ENCODE measurements around the gene SLC5A12. TPM values are rescaled to one million over a fixed set of nuclear protein-coding genes. Genes with fewer than 3 reads are reported as not detected.

Gene SLC5A12
- total RNA-seq, 1 experiment from 2014 or later, result not detected

DNA sequence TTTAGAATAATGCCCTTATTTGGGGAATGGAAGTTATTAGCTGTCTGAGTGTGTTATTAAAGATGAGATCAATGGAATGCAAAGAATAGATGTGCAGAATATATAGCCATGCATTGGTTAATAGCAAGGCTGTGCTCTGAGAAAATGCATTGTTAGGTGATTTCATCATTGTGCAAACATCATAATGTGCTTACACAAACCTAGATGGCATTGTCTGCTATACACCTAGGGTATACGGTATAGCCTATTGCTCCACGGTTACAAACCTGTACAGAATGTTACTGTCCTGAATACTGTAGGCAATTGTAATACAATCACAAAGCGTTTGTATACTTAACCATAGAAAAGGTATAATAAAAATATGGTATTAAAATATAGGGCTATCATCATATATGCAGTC is 25.5 kb downstream of the SLC5A12 start:
- ATAC-seq (no peak), DNase-seq (ENCODE audit: low read depth, low spot score) (no peak)
- in situ Hi-C loops (cut with HindIII; ENCODE audit: low pct_unique_long_range_greater_than_20kb, low sequenced_read_pairs) (no loop called here), intact Hi-C loops (cut with micrococcal nuclease; ENCODE audit: unreplicated experiment) (no loop called here)
- Histone ChIP-seq H3K36me3 (ENCODE audit: control insufficient read depth, insufficient read depth, low read length) (no peaks in the 10 kb centered on the region), H3K4me1 (ENCODE audit: control insufficient read depth, insufficient read depth, low read length) (no peaks in the 10 kb centered on the region), H3K27me3 (ENCODE audit: control insufficient read depth, insufficient read depth, low read length) (no peaks in the 10 kb centered on the region), H3K27ac (ENCODE audit: low read length) (no peak overlapping the region), H3K9me3 (ENCODE audit: control insufficient read depth, insufficient read depth, low read depth, low read length) (no peaks in the 10 kb centered on the region), H3K4me3 (ENCODE audit: low read depth in 2 of 2, low read length in 2 of 2) (no peak overlapping the region)
- CTCF ChIA-PET, result no interaction called here
- TF ChIP-seq, protein P1, sequence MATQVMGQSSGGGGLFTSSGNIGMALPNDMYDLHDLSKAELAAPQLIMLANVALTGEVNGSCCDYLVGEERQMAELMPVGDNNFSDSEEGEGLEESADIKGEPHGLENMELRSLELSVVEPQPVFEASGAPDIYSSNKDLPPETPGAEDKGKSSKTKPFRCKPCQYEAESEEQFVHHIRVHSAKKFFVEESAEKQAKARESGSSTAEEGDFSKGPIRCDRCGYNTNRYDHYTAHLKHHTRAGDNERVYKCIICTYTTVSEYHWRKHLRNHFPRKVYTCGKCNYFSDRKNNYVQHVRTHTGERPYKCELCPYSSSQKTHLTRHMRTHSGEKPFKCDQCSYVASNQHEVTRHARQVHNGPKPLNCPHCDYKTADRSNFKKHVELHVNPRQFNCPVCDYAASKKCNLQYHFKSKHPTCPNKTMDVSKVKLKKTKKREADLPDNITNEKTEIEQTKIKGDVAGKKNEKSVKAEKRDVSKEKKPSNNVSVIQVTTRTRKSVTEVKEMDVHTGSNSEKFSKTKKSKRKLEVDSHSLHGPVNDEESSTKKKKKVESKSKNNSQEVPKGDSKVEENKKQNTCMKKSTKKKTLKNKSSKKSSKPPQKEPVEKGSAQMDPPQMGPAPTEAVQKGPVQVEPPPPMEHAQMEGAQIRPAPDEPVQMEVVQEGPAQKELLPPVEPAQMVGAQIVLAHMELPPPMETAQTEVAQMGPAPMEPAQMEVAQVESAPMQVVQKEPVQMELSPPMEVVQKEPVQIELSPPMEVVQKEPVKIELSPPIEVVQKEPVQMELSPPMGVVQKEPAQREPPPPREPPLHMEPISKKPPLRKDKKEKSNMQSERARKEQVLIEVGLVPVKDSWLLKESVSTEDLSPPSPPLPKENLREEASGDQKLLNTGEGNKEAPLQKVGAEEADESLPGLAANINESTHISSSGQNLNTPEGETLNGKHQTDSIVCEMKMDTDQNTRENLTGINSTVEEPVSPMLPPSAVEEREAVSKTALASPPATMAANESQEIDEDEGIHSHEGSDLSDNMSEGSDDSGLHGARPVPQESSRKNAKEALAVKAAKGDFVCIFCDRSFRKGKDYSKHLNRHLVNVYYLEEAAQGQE (IDR thresholded peaks at IDR 0.05; ENCODE audit: insufficient read depth in 1 of 2, low read depth in 2 of 2, low read length in 1 of 2), result no peak
- TF ChIP-seq POLR2AphosphoS5 (IDR thresholded peaks at IDR 0.05; ENCODE audit: low read depth, low read length) (no peak), TCF7L2 (IDR thresholded peaks at IDR 0.05; ENCODE audit: low read depth, low read length) (no peak), SIN3A (IDR thresholded peaks at IDR 0.05; ENCODE audit: borderline replicate concordance, insufficient read depth, low read depth, low read length) (no peak)
- TF ChIP-seq, protein P2, sequence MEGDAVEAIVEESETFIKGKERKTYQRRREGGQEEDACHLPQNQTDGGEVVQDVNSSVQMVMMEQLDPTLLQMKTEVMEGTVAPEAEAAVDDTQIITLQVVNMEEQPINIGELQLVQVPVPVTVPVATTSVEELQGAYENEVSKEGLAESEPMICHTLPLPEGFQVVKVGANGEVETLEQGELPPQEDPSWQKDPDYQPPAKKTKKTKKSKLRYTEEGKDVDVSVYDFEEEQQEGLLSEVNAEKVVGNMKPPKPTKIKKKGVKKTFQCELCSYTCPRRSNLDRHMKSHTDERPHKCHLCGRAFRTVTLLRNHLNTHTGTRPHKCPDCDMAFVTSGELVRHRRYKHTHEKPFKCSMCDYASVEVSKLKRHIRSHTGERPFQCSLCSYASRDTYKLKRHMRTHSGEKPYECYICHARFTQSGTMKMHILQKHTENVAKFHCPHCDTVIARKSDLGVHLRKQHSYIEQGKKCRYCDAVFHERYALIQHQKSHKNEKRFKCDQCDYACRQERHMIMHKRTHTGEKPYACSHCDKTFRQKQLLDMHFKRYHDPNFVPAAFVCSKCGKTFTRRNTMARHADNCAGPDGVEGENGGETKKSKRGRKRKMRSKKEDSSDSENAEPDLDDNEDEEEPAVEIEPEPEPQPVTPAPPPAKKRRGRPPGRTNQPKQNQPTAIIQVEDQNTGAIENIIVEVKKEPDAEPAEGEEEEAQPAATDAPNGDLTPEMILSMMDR (IDR thresholded peaks at IDR 0.05), result no peak
- POLR2A ChIA-PET, result no interaction called here
- BruUV-seq (replicated peaks), result no TSS peak

DNA sequence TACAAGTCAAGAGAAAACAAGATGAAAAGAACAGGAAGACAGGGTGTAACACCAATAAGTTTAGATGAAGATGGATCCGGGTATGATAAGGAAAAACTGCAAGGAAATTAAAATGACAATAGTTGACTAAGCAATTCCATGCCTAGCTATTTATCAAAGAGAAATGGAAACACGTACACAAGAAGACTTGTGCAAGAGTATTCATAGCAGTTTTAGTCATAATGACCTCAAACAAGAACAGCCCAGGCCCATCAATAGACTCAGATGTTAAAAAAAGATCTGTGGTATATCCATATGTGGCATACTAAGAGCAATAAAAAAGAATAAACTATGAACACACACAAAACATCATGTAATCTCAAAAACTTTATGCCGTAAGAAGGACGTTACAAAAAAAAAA is 33.2 kb downstream of the SLC5A12 start:
- H3K9me3 ChIP-seq (ENCODE audit: control insufficient read depth, insufficient read depth, low read depth, low read length), result no peaks in the 10 kb centered on the region
- no peak for DNase-seq (ENCODE audit: low read depth, low spot score)
- no peaks in the 10 kb centered on the region for H3K36me3 ChIP-seq (ENCODE audit: control insufficient read depth, insufficient read depth, low read length)
- ATAC-seq, result no peak
- ChIA-PET CTCF (no interaction called here), POLR2A (no interaction called here)
- H3K27ac ChIP-seq (ENCODE audit: low read length), result no peak overlapping the region
- no TSS peak for BruUV-seq (replicated peaks)
- TF ChIP-seq TCF7L2 (IDR thresholded peaks at IDR 0.05; ENCODE audit: low read depth, low read length), result no peak
- H3K4me3 ChIP-seq (ENCODE audit: low read depth in 2 of 2, low read length in 2 of 2), result no peak overlapping the region
- no peaks in the 10 kb centered on the region for H3K27me3 ChIP-seq (ENCODE audit: control insufficient read depth, insufficient read depth, low read length)
- in situ Hi-C loops (cut with HindIII; ENCODE audit: low pct_unique_long_range_greater_than_20kb, low sequenced_read_pairs), result no loop called here
- H3K4me1 ChIP-seq (ENCODE audit: control insufficient read depth, insufficient read depth, low read length), result no peaks in the 10 kb centered on the region
- intact Hi-C loops (cut with micrococcal nuclease; ENCODE audit: unreplicated experiment), result no loop called here

DNA sequence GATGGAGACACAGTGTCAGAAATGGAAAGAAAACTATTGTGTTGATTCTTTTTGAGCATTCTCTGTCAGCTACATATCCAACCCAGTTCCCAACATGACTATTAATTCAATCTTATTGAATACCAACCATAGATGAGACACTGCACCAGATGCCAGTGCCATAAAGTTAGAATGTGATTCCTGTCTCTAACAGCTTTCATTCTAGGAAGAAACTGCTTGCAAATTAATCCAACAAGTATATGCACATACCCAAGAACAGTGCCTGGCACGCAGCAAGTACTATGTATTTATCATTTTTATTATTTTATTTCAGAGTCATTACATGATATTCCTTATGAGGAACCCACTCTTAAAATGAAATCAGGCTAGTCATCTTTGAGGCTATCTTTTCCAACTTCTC is 34.5 kb downstream of the SLC5A12 start:
- no peaks in the 10 kb centered on the region for H3K27me3 ChIP-seq (ENCODE audit: control insufficient read depth, insufficient read depth, low read length)
- ATAC-seq (no peak), DNase-seq (ENCODE audit: low read depth, low spot score) (no peak)
- H3K4me3 ChIP-seq (ENCODE audit: low read depth in 2 of 2, low read length in 2 of 2), result no peak overlapping the region
- H3K36me3 ChIP-seq (ENCODE audit: control insufficient read depth, insufficient read depth, low read length), result no peaks in the 10 kb centered on the region
- intact Hi-C loops (cut with micrococcal nuclease; ENCODE audit: unreplicated experiment) (no loop called here), in situ Hi-C loops (cut with HindIII; ENCODE audit: low pct_unique_long_range_greater_than_20kb, low sequenced_read_pairs) (no loop called here)
- no TSS peak for BruUV-seq (replicated peaks)
- H3K4me1 ChIP-seq (ENCODE audit: control insufficient read depth, insufficient read depth, low read length), result no peaks in the 10 kb centered on the region
- ChIA-PET CTCF (no interaction called here), POLR2A (no interaction called here)
- no peak overlapping the region for H3K27ac ChIP-seq (ENCODE audit: low read length)
- TF ChIP-seq POLR2AphosphoS5 (IDR thresholded peaks at IDR 0.05; ENCODE audit: low read depth, low read length) (no peak), SIN3A (IDR thresholded peaks at IDR 0.05; ENCODE audit: borderline replicate concordance, insufficient read depth, low read depth, low read length) (no peak), TCF7L2 (IDR thresholded peaks at IDR 0.05; ENCODE audit: low read depth, low read length) (no peak)
- TF ChIP-seq, protein P2 (IDR thresholded peaks at IDR 0.05), result no peak
- TF ChIP-seq, protein P1 (IDR thresholded peaks at IDR 0.05; ENCODE audit: insufficient read depth in 1 of 2, low read depth in 2 of 2, low read length in 1 of 2), result no peak
- no peaks in the 10 kb centered on the region for H3K9me3 ChIP-seq (ENCODE audit: control insufficient read depth, insufficient read depth, low read depth, low read length)
